GM12878 (cell line): ENCODE measurements around the gene RPUSD3. TPM values are rescaled to one million over a fixed set of nuclear protein-coding genes. Genes with fewer than 3 reads are reported as not detected.

Source experiments
- CHD4 ChIP-seq: fragments of 200-600 bp; sonication (generic); IDR thresholded peaks from 2 replicates; pipeline ENCODE4 v1.6.1; 2016; ENCODE audit warnings: mild to moderate bottlenecking
- IKZF2 ChIP-seq, 2 experiments: fragments of 450-650 bp; IDR thresholded peaks; 2 replicates each; pipeline ENCODE4 v1.6.1; 2017; ENCODE audit warnings: mild to moderate bottlenecking in 2 of 2, moderate library complexity in 2 of 2
- MEF2B ChIP-seq: fragments of 450-650 bp; IDR thresholded peaks from 2 replicates; pipeline ENCODE4 v1.6.1; 2018; ENCODE audit warnings: mild to moderate bottlenecking, moderate library complexity; ENCODE audit not compliant: partially characterized antibody, poor library complexity, severe bottlenecking
- NFXL1 ChIP-seq: fragments of 450-650 bp; IDR thresholded peaks from 2 replicates; pipeline ENCODE4 v1.6.1; 2017; ENCODE audit warnings: antibody characterized with exemption, mild to moderate bottlenecking, borderline replicate concordance
- NFYB ChIP-seq: IDR thresholded peaks from 2 replicates; pipeline ENCODE4 v1.6.1; 2011; ENCODE audit warnings: low read depth, mild to moderate bottlenecking, low read length, improper control_type of control experiment, moderate library complexity; ENCODE audit not compliant: insufficient read depth
- PAX5 ChIP-seq: IDR thresholded peaks from 2 replicates; pipeline ENCODE4 v1.6.1; 2011; ENCODE audit warnings: low read depth, low read length, borderline replicate concordance
- SMAD5 ChIP-seq: IDR thresholded peaks from 2 replicates; pipeline ENCODE4 v1.6.1; 2016; ENCODE audit warnings: antibody characterized with exemption, low read depth
- polyA plus RNA-seq, 11 experiments: library from polyadenylated mRNA; depleted of rRNA in 4 of 11; unstranded in 6 of 11; stranded (reverse) in 5 of 11; fragments of >200 nt; fragmentation: Nextera tagmentation in 4 of 11; fragmentation: Illumina TruSeq in 1 of 11; extraction: Ambion mirVana in 4 of 11; extraction: Trizol in 1 of 11; gene quantifications; 1 replicate in 1 of 11; 2 replicates in 10 of 11; pipeline versions ENCODE4 v1.2.1 to v1.2.3, GENCODE V29; 2011 to 2016; ENCODE audit warnings: inconsistent platforms in 2 of 11, missing spikeins in 2 of 11, low read depth in 1 of 11
- total RNA-seq, 4 experiments: library from RNA; depleted of rRNA in 3 of 4; stranded (reverse); fragments of >200 nt in 3 of 4; fragmentation: Illumina TruSeq in 1 of 4; extraction: Trizol in 1 of 4; gene quantifications; 2 replicates each; pipeline versions ENCODE4 v1.2.1 to v1.2.3, GENCODE V29; 2013 to 2021
- TF ChIP-seq, protein P1 (sequence below): fragments of 450-650 bp; conservative IDR thresholded peaks from 2 replicates; pipeline ENCODE4 v1.6.1; 2017; ENCODE audit warnings: mild to moderate bottlenecking, moderate library complexity
- TF ChIP-seq, protein P2 (sequence below): IDR thresholded peaks from 2 replicates; pipeline ENCODE4 v1.6.1; 2012; ENCODE audit warnings: low read depth, low read length, improper control_type of control experiment
- TF ChIP-seq, protein P3 (sequence below): fragments of 450-650 bp; IDR thresholded peaks from 2 replicates; pipeline ENCODE4 v1.6.1; 2018; ENCODE audit warnings: mild to moderate bottlenecking, low read depth, moderate library complexity; ENCODE audit not compliant: partially characterized antibody
- TF ChIP-seq, protein P4 (sequence below): fragments of 450-650 bp; formaldehyde crosslinking; IDR thresholded peaks from 2 replicates; pipeline ENCODE4 v1.4.0; 2020; ENCODE audit warnings: mild to moderate bottlenecking, moderate library complexity

The RPUSD3 gene
- total and polyA plus RNA-seq, 10 of the 15 experiments (the other 5 are each of a cell fraction or from before 2014, with no cell fraction given), result 6.4 to 72.9 (median 41.8) TPM

DNA sequence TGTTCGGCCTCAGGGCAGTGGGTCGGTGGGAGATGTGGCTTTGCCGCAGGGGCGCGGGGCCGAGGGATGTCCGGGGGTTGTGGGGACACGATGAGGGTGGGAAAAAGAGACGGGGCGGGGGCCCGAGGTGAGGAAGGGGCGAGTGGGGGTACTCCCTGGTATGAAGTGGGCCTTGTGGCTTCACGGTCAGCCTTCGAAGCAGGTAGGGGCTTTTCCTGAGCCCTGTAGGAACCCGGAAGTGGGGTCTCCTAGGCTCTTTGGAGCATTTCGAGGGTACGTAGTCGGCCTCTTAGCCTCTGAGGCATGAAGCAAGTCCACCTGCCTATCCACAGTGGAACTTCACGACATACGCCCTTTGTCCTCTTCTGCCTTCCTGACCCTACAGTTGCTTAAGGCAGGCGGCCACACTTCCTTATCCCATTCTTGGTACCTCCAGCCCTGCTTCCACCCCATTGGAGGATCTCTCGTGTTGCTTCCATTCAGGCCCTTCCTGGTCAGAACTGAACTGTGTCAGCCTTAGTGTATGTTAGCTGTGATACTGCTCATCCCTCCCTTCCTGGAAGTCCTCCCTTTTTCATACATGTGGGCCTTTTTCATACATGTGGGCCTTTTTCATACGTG, 50.5 kb downstream of the RPUSD3 start (continued):
- 0 out of 2 replicates have a peak, but pooled peaks have one; percentile 41 for TF ChIP-seq NFYB
- peak; percentile 51 for TF ChIP-seq MEF2B
- no peak for TF ChIP-seq PAX5
- TF ChIP-seq, protein P1, sequence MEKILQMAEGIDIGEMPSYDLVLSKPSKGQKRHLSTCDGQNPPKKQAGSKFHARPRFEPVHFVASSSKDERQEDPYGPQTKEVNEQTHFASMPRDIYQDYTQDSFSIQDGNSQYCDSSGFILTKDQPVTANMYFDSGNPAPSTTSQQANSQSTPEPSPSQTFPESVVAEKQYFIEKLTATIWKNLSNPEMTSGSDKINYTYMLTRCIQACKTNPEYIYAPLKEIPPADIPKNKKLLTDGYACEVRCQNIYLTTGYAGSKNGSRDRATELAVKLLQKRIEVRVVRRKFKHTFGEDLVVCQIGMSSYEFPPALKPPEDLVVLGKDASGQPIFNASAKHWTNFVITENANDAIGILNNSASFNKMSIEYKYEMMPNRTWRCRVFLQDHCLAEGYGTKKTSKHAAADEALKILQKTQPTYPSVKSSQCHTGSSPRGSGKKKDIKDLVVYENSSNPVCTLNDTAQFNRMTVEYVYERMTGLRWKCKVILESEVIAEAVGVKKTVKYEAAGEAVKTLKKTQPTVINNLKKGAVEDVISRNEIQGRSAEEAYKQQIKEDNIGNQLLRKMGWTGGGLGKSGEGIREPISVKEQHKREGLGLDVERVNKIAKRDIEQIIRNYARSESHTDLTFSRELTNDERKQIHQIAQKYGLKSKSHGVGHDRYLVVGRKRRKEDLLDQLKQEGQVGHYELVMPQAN, result 0 out of 2 replicates have a peak, but pooled peaks have one; percentile 64
- TF ChIP-seq SMAD5, result peak; percentile 12; the same call in 1 of the 2 replicates
- 0 out of 4 replicates have a peak, but pooled peaks of 1 of the 2 experiments have one; percentile 22 for TF ChIP-seq IKZF2 (IDR thresholded peaks at IDR 0.05)
- TF ChIP-seq, protein P2, sequence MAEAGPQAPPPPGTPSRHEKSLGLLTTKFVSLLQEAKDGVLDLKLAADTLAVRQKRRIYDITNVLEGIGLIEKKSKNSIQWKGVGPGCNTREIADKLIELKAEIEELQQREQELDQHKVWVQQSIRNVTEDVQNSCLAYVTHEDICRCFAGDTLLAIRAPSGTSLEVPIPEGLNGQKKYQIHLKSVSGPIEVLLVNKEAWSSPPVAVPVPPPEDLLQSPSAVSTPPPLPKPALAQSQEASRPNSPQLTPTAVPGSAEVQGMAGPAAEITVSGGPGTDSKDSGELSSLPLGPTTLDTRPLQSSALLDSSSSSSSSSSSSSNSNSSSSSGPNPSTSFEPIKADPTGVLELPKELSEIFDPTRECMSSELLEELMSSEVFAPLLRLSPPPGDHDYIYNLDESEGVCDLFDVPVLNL, result no peak
- TF ChIP-seq, protein P3, sequence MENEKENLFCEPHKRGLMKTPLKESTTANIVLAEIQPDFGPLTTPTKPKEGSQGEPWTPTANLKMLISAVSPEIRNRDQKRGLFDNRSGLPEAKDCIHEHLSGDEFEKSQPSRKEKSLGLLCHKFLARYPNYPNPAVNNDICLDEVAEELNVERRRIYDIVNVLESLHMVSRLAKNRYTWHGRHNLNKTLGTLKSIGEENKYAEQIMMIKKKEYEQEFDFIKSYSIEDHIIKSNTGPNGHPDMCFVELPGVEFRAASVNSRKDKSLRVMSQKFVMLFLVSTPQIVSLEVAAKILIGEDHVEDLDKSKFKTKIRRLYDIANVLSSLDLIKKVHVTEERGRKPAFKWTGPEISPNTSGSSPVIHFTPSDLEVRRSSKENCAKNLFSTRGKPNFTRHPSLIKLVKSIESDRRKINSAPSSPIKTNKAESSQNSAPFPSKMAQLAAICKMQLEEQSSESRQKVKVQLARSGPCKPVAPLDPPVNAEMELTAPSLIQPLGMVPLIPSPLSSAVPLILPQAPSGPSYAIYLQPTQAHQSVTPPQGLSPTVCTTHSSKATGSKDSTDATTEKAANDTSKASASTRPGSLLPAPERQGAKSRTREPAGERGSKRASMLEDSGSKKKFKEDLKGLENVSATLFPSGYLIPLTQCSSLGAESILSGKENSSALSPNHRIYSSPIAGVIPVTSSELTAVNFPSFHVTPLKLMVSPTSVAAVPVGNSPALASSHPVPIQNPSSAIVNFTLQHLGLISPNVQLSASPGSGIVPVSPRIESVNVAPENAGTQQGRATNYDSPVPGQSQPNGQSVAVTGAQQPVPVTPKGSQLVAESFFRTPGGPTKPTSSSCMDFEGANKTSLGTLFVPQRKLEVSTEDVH, result no peak
- no peak for TF ChIP-seq CHD4
- TF ChIP-seq, protein P4, sequence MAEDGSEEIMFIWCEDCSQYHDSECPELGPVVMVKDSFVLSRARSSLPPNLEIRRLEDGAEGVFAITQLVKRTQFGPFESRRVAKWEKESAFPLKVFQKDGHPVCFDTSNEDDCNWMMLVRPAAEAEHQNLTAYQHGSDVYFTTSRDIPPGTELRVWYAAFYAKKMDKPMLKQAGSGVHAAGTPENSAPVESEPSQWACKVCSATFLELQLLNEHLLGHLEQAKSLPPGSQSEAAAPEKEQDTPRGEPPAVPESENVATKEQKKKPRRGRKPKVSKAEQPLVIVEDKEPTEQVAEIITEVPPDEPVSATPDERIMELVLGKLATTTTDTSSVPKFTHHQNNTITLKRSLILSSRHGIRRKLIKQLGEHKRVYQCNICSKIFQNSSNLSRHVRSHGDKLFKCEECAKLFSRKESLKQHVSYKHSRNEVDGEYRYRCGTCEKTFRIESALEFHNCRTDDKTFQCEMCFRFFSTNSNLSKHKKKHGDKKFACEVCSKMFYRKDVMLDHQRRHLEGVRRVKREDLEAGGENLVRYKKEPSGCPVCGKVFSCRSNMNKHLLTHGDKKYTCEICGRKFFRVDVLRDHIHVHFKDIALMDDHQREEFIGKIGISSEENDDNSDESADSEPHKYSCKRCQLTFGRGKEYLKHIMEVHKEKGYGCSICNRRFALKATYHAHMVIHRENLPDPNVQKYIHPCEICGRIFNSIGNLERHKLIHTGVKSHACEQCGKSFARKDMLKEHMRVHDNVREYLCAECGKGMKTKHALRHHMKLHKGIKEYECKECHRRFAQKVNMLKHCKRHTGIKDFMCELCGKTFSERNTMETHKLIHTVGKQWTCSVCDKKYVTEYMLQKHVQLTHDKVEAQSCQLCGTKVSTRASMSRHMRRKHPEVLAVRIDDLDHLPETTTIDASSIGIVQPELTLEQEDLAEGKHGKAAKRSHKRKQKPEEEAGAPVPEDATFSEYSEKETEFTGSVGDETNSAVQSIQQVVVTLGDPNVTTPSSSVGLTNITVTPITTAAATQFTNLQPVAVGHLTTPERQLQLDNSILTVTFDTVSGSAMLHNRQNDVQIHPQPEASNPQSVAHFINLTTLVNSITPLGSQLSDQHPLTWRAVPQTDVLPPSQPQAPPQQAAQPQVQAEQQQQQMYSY (CRISPR knock-in tag), result 0 out of 2 replicates have a peak, but pooled peaks have one; percentile 0
- TF ChIP-seq NFXL1, result no peak
